Lower lobe of right lung (tissue), 2 donors: ENCODE results near the gene SORBS2. TPM values are rescaled to one million over a fixed set of nuclear protein-coding genes. Genes with fewer than 3 reads are reported as not detected.

Experiments used
- ATAC-seq, 2 donors: fragments of 200-7000 bp; cut with Tn5 transposase; one replicate each; pipeline ENCODE4 v1.9.1; 2020 to 2022; ENCODE audit warnings: mild to moderate bottlenecking in 2 of 2, moderate library complexity in 2 of 2
- DNase-seq: peaks from one replicate; pipeline ENCODE4 v3.0.0-alpha.2; 2020
- H3K27ac ChIP-seq: fragments of 200-600 bp; one replicate; pipeline ENCODE4 v1.8.0; 2022
- H3K27me3 ChIP-seq: fragments of 200-600 bp; one replicate; pipeline ENCODE4 v1.8.0; 2022; ENCODE audit warnings: low read depth
- H3K36me3 ChIP-seq: fragments of 200-600 bp; one replicate; pipeline ENCODE4 v1.8.0; 2022; ENCODE audit warnings: mild to moderate bottlenecking
- H3K4me1 ChIP-seq: fragments of 200-600 bp; one replicate; pipeline ENCODE4 v1.8.0; 2022
- H3K4me3 ChIP-seq: fragments of 200-600 bp; one replicate; pipeline ENCODE4 v1.8.0; 2022; ENCODE audit warnings: mild to moderate bottlenecking
- H3K9me3 ChIP-seq: fragments of 200-600 bp; one replicate; pipeline ENCODE4 v1.8.0; 2022
- intact Hi-C: fragments of 100-400 bp; cut with DNase I; formaldehyde crosslinking; loops from one replicate; pipeline ENCODE4 v1.11.0; 2022
- total RNA-seq: library from RNA; stranded (reverse); fragmentation: NEBNext Ultra II Directional; extraction: Animal tissue kit (Norgen Biotek cat#: 25700); gene quantifications from one replicate; pipeline ENCODE4 v1.2.1, GENCODE V29; 2021
- TF ChIP-seq, protein P1 (sequence below): fragments of 200-600 bp; IDR thresholded peaks from one replicate; pipeline ENCODE4 v1.8.0; 2022; ENCODE audit warnings: antibody characterized with exemption, mild to moderate bottlenecking
- donor health status: DM: no; HTN: yes; CAD: no; lungs with severe emphysema.

The SORBS2 gene
- total RNA-seq, 1 donor from 2014 or later: 49.3 TPM

DNA sequence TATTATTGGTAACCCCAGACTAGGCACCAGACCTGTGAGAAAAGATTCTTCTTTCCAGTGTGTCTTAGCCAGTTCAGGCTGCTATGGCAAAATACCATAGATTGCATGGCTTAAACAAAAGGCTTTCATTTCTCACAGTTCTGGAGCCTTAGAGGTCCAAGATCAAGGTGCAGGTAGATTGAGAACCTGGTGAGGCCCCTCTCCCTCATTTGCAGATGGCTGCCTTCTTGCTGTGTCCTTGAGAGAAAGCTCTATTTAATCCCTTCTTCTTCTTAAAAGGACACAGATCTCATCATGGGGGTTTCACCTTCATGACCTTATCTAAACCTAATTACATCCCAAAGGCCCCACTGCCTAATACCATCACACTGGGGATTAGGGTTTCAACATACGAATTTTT lies 273.2 kb downstream of the SORBS2 start:
- TF ChIP-seq, protein P1, sequence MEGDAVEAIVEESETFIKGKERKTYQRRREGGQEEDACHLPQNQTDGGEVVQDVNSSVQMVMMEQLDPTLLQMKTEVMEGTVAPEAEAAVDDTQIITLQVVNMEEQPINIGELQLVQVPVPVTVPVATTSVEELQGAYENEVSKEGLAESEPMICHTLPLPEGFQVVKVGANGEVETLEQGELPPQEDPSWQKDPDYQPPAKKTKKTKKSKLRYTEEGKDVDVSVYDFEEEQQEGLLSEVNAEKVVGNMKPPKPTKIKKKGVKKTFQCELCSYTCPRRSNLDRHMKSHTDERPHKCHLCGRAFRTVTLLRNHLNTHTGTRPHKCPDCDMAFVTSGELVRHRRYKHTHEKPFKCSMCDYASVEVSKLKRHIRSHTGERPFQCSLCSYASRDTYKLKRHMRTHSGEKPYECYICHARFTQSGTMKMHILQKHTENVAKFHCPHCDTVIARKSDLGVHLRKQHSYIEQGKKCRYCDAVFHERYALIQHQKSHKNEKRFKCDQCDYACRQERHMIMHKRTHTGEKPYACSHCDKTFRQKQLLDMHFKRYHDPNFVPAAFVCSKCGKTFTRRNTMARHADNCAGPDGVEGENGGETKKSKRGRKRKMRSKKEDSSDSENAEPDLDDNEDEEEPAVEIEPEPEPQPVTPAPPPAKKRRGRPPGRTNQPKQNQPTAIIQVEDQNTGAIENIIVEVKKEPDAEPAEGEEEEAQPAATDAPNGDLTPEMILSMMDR: no peak
- H3K27me3 ChIP-seq: peaks cover 9% of the 10 kb centered on the region
- ATAC-seq (no peak), DNase-seq (no peak)
- H3K36me3 ChIP-seq: no peaks in the 10 kb centered on the region
- H3K4me3 ChIP-seq: no peak overlapping the region
- no peak overlapping the region for H3K27ac ChIP-seq
- intact Hi-C loops: no loop called here
- H3K9me3 ChIP-seq: no peaks in the 10 kb centered on the region
- no peaks in the 10 kb centered on the region for H3K4me1 ChIP-seq

DNA sequence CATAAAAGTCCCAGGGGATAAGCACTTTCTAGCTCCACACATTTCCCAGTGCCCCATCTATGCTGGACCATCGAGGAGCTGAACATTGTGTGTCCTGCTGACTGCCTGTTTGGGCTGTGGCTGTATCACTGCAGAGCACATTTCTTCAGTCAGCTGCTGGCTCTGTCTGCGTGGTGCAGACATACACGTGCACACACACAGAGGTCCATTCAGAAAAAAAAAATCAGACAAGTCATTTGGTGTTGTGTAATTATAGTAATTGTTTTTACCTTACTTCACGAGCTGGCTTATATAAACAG lies 275.6 kb downstream of the SORBS2 start:
- TF ChIP-seq, protein P1: no peak
- no peaks in the 10 kb centered on the region for H3K4me1 ChIP-seq
- no peaks in the 10 kb centered on the region for H3K36me3 ChIP-seq
- no peak overlapping the region for H3K27ac ChIP-seq
- H3K4me3 ChIP-seq: peak overlapping the region; percentile 67
- intact Hi-C loops: no loop called here
- ATAC-seq (no peak), DNase-seq (no peak)
- peaks cover 9% of the 10 kb centered on the region for H3K27me3 ChIP-seq
- no peaks in the 10 kb centered on the region for H3K9me3 ChIP-seq

DNA sequence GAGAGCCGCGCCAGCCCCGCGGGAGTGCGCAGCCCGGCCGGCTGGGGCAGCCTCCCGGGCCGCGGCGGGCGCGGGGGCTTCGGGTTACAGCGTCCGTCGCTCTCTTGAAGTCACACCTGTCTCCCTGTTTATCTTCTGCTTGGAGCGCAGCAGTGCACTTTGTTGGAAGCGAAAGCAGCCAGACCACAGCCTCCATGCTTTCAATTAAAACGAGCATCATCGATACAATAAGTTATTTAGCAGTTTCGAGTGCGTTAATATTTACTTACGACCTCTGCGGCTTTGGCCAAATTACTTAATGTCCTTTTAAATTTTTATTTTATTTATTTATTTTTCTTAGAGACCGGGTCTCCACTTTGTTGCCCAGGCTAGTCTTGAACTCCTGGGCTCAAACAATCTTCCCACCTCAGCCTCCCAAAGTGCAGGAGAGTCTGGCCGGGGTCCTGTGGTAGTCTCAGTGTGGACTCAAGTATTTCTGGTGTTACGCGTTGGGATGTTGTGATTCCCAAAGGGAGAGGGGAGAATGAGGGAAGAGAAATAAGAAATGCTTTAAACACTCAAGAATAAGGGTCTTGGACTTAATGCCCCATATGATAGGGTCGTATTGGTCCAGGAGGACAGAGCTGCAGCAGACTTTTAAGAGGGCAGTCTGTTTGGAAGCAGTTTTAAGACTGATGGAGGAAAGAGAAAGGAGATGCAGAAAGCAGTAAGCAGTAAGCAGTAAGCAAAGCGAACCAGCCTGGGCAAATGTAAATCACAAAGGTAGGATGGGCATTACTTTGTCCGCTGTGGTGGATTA lies 276.2 kb downstream of the SORBS2 start:
- TF ChIP-seq, protein P1: no peak
- intact Hi-C loops: no loop called here
- no peak for ATAC-seq
- H3K9me3 ChIP-seq: no peaks in the 10 kb centered on the region
- no peaks in the 10 kb centered on the region for H3K4me1 ChIP-seq
- no peak for DNase-seq
- peaks cover 9% of the 10 kb centered on the region for H3K27me3 ChIP-seq
- H3K4me3 ChIP-seq: peak overlapping the region; percentile 67
- H3K36me3 ChIP-seq: no peaks in the 10 kb centered on the region
- H3K27ac ChIP-seq: peak overlapping the region; percentile 89
